Kidney capillary endothelial cell (primary cell): ENCODE measurements around the gene SECTM1.
"Not testable (repeated sequence)": the region's sequence is repeated elsewhere in the genome, so short reads cannot be mapped to it uniquely, and the experiment has no call there.

Source experiments
- DNase-seq: peaks from one replicate; pipeline ENCODE4 v3.0.0-alpha.2; 2018; ENCODE audit warnings: low spot score

The SECTM1 gene

GRCh38 chr17:82369211-82369610, 35.6 kb upstream of the SECTM1 start:
- no peak for DNase-seq

- no peak for DNase-seq
These were observed 34.4 kb upstream of the SECTM1 start for GRCh38 chr17:82367724-82368524.

GRCh38 chr17:82366749-82367148, 33.2 kb upstream of the SECTM1 start:
- no peak for DNase-seq

- no peak for DNase-seq
These were observed 32.2 kb upstream of the SECTM1 start for GRCh38 chr17:82365606-82366295.

- DNase-seq = no peak
These were observed 28.5 kb upstream of the SECTM1 start for GRCh38 chr17:82361885-82362633.

- DNase-seq = not testable (repeated sequence)
These were observed 26.0 kb upstream of the SECTM1 start for GRCh38 chr17:82359451-82360074.

- no peak for DNase-seq
These were observed 25.1 kb upstream of the SECTM1 start, which contains the start of gene TEX19 for GRCh38 chr17:82358465-82359350. TSS of gene TEX19 (plus strand) at chr17:82359247. CDS start at chr17:82362151, 2,904 bp downstream.

GRCh38 chr17:82357394-82357793, 23.8 kb upstream of the SECTM1 start:
- DNase-seq = no peak

- no peak for DNase-seq
These were observed 23.3 kb upstream of the SECTM1 start for GRCh38 chr17:82356845-82357355.

- no peak for DNase-seq
These were observed 22.3 kb upstream of the SECTM1 start for GRCh38 chr17:82355770-82356427.

- DNase-seq = no peak
These were observed 21.3 kb upstream of the SECTM1 start for GRCh38 chr17:82354804-82355308.

GRCh38 chr17:82353484-82353883, 19.9 kb upstream of the SECTM1 start:
- DNase-seq = no peak

GRCh38 chr17:82351713-82352488, 18.3 kb upstream of the SECTM1 start:
- peak; percentile 79 for DNase-seq

- no peak for DNase-seq
These were observed 17.7 kb upstream of the SECTM1 start for GRCh38 chr17:82351254-82351712.

- DNase-seq = no peak
These were observed 16.8 kb upstream of the SECTM1 start for GRCh38 chr17:82350182-82351030.

GRCh38 chr17:82349287-82349701, 15.7 kb upstream of the SECTM1 start:
- DNase-seq = no peak

- no peak for DNase-seq
These were observed 15.3 kb upstream of the SECTM1 start for GRCh38 chr17:82348866-82349265.

- no peak for DNase-seq
These were observed 14.9 kb upstream of the SECTM1 start for GRCh38 chr17:82348434-82348833.
